HepG2 (cell line): Measurements from ENCODE around the gene DIS3L2. TPM values are rescaled to one million over a fixed set of nuclear protein-coding genes. Genes with fewer than 3 reads are reported as not detected.
A peak's percentile ranks its signal among the peaks of the same experiment; 100 is the strongest.

Source experiments
- ARNT ChIP-seq: fragments of 450-650 bp; IDR thresholded peaks from 2 replicates; pipeline ENCODE4 v1.6.1; 2017
- ATF1 ChIP-seq: IDR thresholded peaks from 2 replicates; pipeline ENCODE4 v1.6.1; 2016; ENCODE audit warnings: mild to moderate bottlenecking, control low read depth
- HHEX ChIP-seq: IDR thresholded peaks from 2 replicates; pipeline ENCODE4 v1.6.1; 2016; ENCODE audit warnings: control low read depth
- MBNL3 ChIP-seq: fragments of 250-450 bp; sonication (Bioruptor Pico); conservative IDR thresholded peaks from 2 replicates; pipeline ENCODE4 v1.8.0; 2022; ENCODE audit warnings: mild to moderate bottlenecking, inconsistent platforms
- MLXIP ChIP-seq: sonication (generic); formaldehyde crosslinking; IDR thresholded peaks from 2 replicates; pipeline ENCODE4 v1.9.0; 2021; ENCODE audit warnings: missing genetic modification reagents, borderline replicate concordance
- NFIC ChIP-seq: IDR thresholded peaks from 2 replicates; pipeline ENCODE4 v1.6.1; 2012; ENCODE audit warnings: mild to moderate bottlenecking, low read length, inconsistent platforms
- PATZ1 ChIP-seq: sonication (generic); formaldehyde crosslinking; IDR thresholded peaks from 2 replicates; pipeline ENCODE4 v1.4.0; 2020; ENCODE audit warnings: missing genetic modification reagents
- PHB2 ChIP-seq: fragments of 450-650 bp; IDR thresholded peaks from 2 replicates; pipeline ENCODE4 v1.6.1; 2018; ENCODE audit not compliant: partially characterized antibody
- SMC3 ChIP-seq: IDR thresholded peaks from 2 replicates; pipeline ENCODE4 v1.6.1; 2011; ENCODE audit warnings: low read length, improper control_type of control experiment
- ZBTB33 ChIP-seq: sonication (generic); formaldehyde crosslinking; IDR thresholded peaks from 2 replicates; pipeline ENCODE4 v1.4.0; 2020; ENCODE audit warnings: missing genetic modification reagents
- ZBTB44 ChIP-seq: sonication (generic); formaldehyde crosslinking; IDR thresholded peaks from 2 replicates; pipeline ENCODE4 v1.4.0; 2020; ENCODE audit warnings: missing genetic modification reagents
- ZBTB7A ChIP-seq: sonication (generic); formaldehyde crosslinking; IDR thresholded peaks from 2 replicates; pipeline ENCODE4 v1.8.0; 2022; ENCODE audit warnings: mild to moderate bottlenecking, missing genetic modification reagents
- ZBTB8A ChIP-seq: sonication (generic); formaldehyde crosslinking; IDR thresholded peaks from 2 replicates; pipeline ENCODE4 v1.4.0; 2020; ENCODE audit warnings: mild to moderate bottlenecking, low read depth, missing genetic modification reagents, borderline replicate concordance
- ZFP36 ChIP-seq: fragments of 150-350 bp; IDR thresholded peaks from 2 replicates; pipeline ENCODE4 v1.6.1; 2018; ENCODE audit warnings: borderline replicate concordance, low read length, low read depth; ENCODE audit not compliant: partially characterized antibody
- ZFP41 ChIP-seq: sonication (generic); formaldehyde crosslinking; IDR thresholded peaks from 2 replicates; pipeline ENCODE4 v1.4.0; 2020; ENCODE audit warnings: mild to moderate bottlenecking, missing genetic modification reagents, borderline replicate concordance
- ZNF136 ChIP-seq: sonication (generic); formaldehyde crosslinking; IDR thresholded peaks from 2 replicates; pipeline ENCODE4 v1.8.1; 2022; ENCODE audit warnings: low read depth, mild to moderate bottlenecking, moderate library complexity, missing genetic modification reagents
- ZNF30 ChIP-seq: sonication (generic); formaldehyde crosslinking; IDR thresholded peaks from 2 replicates; pipeline ENCODE4 v1.5.0; 2020; ENCODE audit warnings: mild to moderate bottlenecking, missing genetic modification reagents
- ZNF317 ChIP-seq: sonication (generic); formaldehyde crosslinking; IDR thresholded peaks from 2 replicates; pipeline ENCODE4 v1.5.0; 2020; ENCODE audit warnings: mild to moderate bottlenecking, missing genetic modification reagents
- ZNF44 ChIP-seq: sonication (generic); formaldehyde crosslinking; IDR thresholded peaks from 2 replicates; pipeline ENCODE4 v1.5.1; 2020; ENCODE audit warnings: mild to moderate bottlenecking, missing genetic modification reagents
- ZNF597 ChIP-seq: sonication (generic); formaldehyde crosslinking; IDR thresholded peaks from 2 replicates; pipeline ENCODE4 v1.5.0; 2020; ENCODE audit warnings: missing genetic modification reagents
- polyA plus RNA-seq, 8 experiments: library from polyadenylated mRNA; depleted of rRNA in 3 of 8; stranded (reverse) in 7 of 8; unstranded in 1 of 8; fragments of >200 nt; fragmentation: Illumina TruSeq in 4 of 8; extraction: Trizol in 4 of 8; gene quantifications; 2 replicates each; pipeline versions ENCODE4 v1.2.1 to v1.2.3, GENCODE V29; 2011 to 2016; ENCODE audit warnings: low read depth in 4 of 8, missing spikeins in 1 of 8, mixed read lengths in 1 of 8; ENCODE audit not compliant: insufficient read depth in 1 of 8
- total RNA-seq, 5 experiments: library from RNA; depleted of rRNA; stranded (reverse); fragments of >200 nt; fragmentation: Illumina TruSeq; extraction: Trizol; gene quantifications; 2 replicates each; pipeline ENCODE4 v1.2.3, GENCODE V29; 2016; ENCODE audit warnings: low read depth in 1 of 5

The DIS3L2 gene
- total and polyA plus RNA-seq, 2 of the 13 experiments (the other 11 are each of a cell fraction or from before 2014, with no cell fraction given) = 7.0 to 23.9 TPM

- TF ChIP-seq ZNF30 (CRISPR knock-in tag) (no peak), MBNL3 (no peak), ZNF597 (CRISPR knock-in tag) (no peak), ZBTB33 (CRISPR knock-in tag) (no peak), HHEX (no peak), ZBTB8A (CRISPR knock-in tag) (no peak; the same call in 1 of the 2 replicates), ZFP36 (no peak), PHB2 (no peak), NFIC (no peak), ATF1 (CRISPR knock-in tag) (no peak), ARNT (no peak), ZNF136 (CRISPR knock-in tag) (no peak), ZNF317 (CRISPR knock-in tag) (no peak), ZNF44 (CRISPR knock-in tag) (no peak), MLXIP (0 out of 2 replicates have a peak, but pooled peaks have one; percentile 48), ZBTB7A (CRISPR knock-in tag) (no peak), ZBTB44 (CRISPR knock-in tag) (no peak), PATZ1 (CRISPR knock-in tag) (peak; percentile 11; the same call in 1 of the 2 replicates), ZFP41 (CRISPR knock-in tag) (0 out of 2 replicates have a peak, but pooled peaks have one; percentile 62), SMC3 (peak; percentile 43; the same call in 1 of the 2 replicates)
Measured at GRCh38 chr2:231925303-231926179, 36.0 kb upstream of the DIS3L2 start (continued).
